Measurements from ENCODE around the gene PIGP. TPM values are rescaled to one million over a fixed set of nuclear protein-coding genes. Genes with fewer than 3 reads are reported as not detected.
"Not testable (repeated sequence)": the region's sequence is repeated elsewhere in the genome, so short reads cannot be mapped to it uniquely, and the experiment has no call there.

The PIGP gene
- total RNA-seq, 1 donor from 2014 or later: 15.9 TPM

- no peaks in the 10 kb centered on the region for H3K27me3 ChIP-seq (ENCODE audit: control insufficient read depth, insufficient read depth, low read length)
- H3K4me3 ChIP-seq (ENCODE audit: low read depth, low read length): no peak overlapping the region
- TF ChIP-seq, protein P1, sequence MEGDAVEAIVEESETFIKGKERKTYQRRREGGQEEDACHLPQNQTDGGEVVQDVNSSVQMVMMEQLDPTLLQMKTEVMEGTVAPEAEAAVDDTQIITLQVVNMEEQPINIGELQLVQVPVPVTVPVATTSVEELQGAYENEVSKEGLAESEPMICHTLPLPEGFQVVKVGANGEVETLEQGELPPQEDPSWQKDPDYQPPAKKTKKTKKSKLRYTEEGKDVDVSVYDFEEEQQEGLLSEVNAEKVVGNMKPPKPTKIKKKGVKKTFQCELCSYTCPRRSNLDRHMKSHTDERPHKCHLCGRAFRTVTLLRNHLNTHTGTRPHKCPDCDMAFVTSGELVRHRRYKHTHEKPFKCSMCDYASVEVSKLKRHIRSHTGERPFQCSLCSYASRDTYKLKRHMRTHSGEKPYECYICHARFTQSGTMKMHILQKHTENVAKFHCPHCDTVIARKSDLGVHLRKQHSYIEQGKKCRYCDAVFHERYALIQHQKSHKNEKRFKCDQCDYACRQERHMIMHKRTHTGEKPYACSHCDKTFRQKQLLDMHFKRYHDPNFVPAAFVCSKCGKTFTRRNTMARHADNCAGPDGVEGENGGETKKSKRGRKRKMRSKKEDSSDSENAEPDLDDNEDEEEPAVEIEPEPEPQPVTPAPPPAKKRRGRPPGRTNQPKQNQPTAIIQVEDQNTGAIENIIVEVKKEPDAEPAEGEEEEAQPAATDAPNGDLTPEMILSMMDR (IDR thresholded peaks at IDR 0.05; ENCODE audit: insufficient read depth, low read length, poor library complexity, severe bottlenecking): no peak
- no peak for DNase-seq (ENCODE audit: low read depth)
- no peaks in the 10 kb centered on the region for H3K36me3 ChIP-seq (ENCODE audit: control insufficient read depth, insufficient read depth, low read length)
These were observed 36.7 kb downstream of the PIGP start for GRCh38 chr21:37036177-37036576.

GRCh38 chr21:37034394-37034793 lies 38.5 kb downstream of the PIGP start:
- not testable (repeated sequence) for H3K36me3 ChIP-seq (ENCODE audit: control insufficient read depth, insufficient read depth, low read length); DNase-seq (ENCODE audit: low read depth); H3K4me3 ChIP-seq (ENCODE audit: low read depth, low read length); H3K27me3 ChIP-seq (ENCODE audit: control insufficient read depth, insufficient read depth, low read length)

- Histone ChIP-seq H3K27me3 (ENCODE audit: control insufficient read depth, insufficient read depth, low read length) (no peaks in the 10 kb centered on the region), H3K4me3 (ENCODE audit: low read depth, low read length) (no peak overlapping the region), H3K36me3 (ENCODE audit: control insufficient read depth, insufficient read depth, low read length) (no peaks in the 10 kb centered on the region)
- peak; percentile 28 for DNase-seq (ENCODE audit: low read depth)
- TF ChIP-seq, protein P1 (IDR thresholded peaks at IDR 0.05; ENCODE audit: insufficient read depth, low read length, poor library complexity, severe bottlenecking): no peak
These were observed 39.9 kb downstream of the PIGP start for GRCh38 chr21:37032877-37033471.

- no peak overlapping the region for H3K4me3 ChIP-seq (ENCODE audit: low read depth, low read length)
- no peaks in the 10 kb centered on the region for H3K36me3 ChIP-seq (ENCODE audit: control insufficient read depth, insufficient read depth, low read length)
- H3K27me3 ChIP-seq (ENCODE audit: control insufficient read depth, insufficient read depth, low read length): no peaks in the 10 kb centered on the region
- no peak for DNase-seq (ENCODE audit: low read depth)
- TF ChIP-seq, protein P1 (IDR thresholded peaks at IDR 0.05; ENCODE audit: insufficient read depth, low read length, poor library complexity, severe bottlenecking): no peak
These were observed 40.6 kb downstream of the PIGP start for GRCh38 chr21:37032293-37032692.

GRCh38 chr21:37030864-37031263 lies 42.0 kb downstream of the PIGP start:
- no peak for DNase-seq (ENCODE audit: low read depth)
- Histone ChIP-seq H3K4me3 (ENCODE audit: low read depth, low read length) (no peak overlapping the region), H3K27me3 (ENCODE audit: control insufficient read depth, insufficient read depth, low read length) (no peaks in the 10 kb centered on the region), H3K36me3 (ENCODE audit: control insufficient read depth, insufficient read depth, low read length) (no peaks in the 10 kb centered on the region)
- TF ChIP-seq, protein P1 (IDR thresholded peaks at IDR 0.05; ENCODE audit: insufficient read depth, low read length, poor library complexity, severe bottlenecking): no peak

- no peaks in the 10 kb centered on the region for H3K27me3 ChIP-seq (ENCODE audit: control insufficient read depth, insufficient read depth, low read length)
- H3K4me3 ChIP-seq (ENCODE audit: low read depth, low read length): no peak overlapping the region
- no peak for DNase-seq (ENCODE audit: low read depth)
- TF ChIP-seq, protein P1 (IDR thresholded peaks at IDR 0.05; ENCODE audit: insufficient read depth, low read length, poor library complexity, severe bottlenecking): no peak
- no peaks in the 10 kb centered on the region for H3K36me3 ChIP-seq (ENCODE audit: control insufficient read depth, insufficient read depth, low read length)
These were observed 44.3 kb downstream of the PIGP start for GRCh38 chr21:37028570-37028969.
